ENCODE data around the gene TRIB2.

TRIB2 gene

GRCh38 chr2:12727065-12727464, 10.3 kb downstream of the TRIB2 start:
- ChIA-PET CTCF (interaction anchor here (1.8 kb wide), 1 partner anchor 8 kb away, joined by 5 read pairs; no protein-coding TSS in a partner anchor), POLR2A (no interaction called here)
- DNase-seq (ENCODE audit: extremely low spot score) = no peak
- no peak for TF ChIP-seq CTCF (IDR thresholded peaks at IDR 0.05; ENCODE audit: control extremely low read depth, extremely low read depth, low read depth, missing control alignments)

- ChIA-PET CTCF (interaction anchor here (0.7 to 1.5 kb wide), 2 partner anchors 10 to 11 kb away, joined by 3 to 4 read pairs; no protein-coding TSS in a partner anchor), POLR2A (no interaction called here)
- no peak for DNase-seq (ENCODE audit: extremely low spot score)
- TF ChIP-seq CTCF (IDR thresholded peaks at IDR 0.05; ENCODE audit: control extremely low read depth, extremely low read depth, low read depth, missing control alignments) = no peak
Observed at GRCh38 chr2:12727641-12728040, 10.9 kb downstream of the TRIB2 start.

GRCh38 chr2:12728221-12728777, 11.6 kb downstream of the TRIB2 start:
- CTCF ChIA-PET = interaction anchor here (0.7 to 1.5 kb wide), 3 partner anchors 9 to 12 kb away, joined by 3 to 4 read pairs (median 4); no protein-coding TSS in a partner anchor
- POLR2A ChIA-PET = no interaction called here
- DNase-seq (ENCODE audit: extremely low spot score) = no peak
- TF ChIP-seq CTCF (IDR thresholded peaks at IDR 0.05; ENCODE audit: control extremely low read depth, extremely low read depth, low read depth, missing control alignments) = no peak

- POLR2A ChIA-PET = no interaction called here
- CTCF ChIA-PET = interaction anchor here (1.4 kb wide), 1 partner anchor 14 kb away, joined by 5 read pairs; the partner anchor contains the start of gene TRIB2
Observed at GRCh38 chr2:12730265-12730664, 13.5 kb downstream of the TRIB2 start.

GRCh38 chr2:12731701-12732280, 15.1 kb downstream of the TRIB2 start:
- ChIA-PET POLR2A (no interaction called here), CTCF (no interaction called here)
- no peak for TF ChIP-seq CTCF (IDR thresholded peaks at IDR 0.05; ENCODE audit: control extremely low read depth, extremely low read depth, low read depth, missing control alignments)
- no peak for DNase-seq (ENCODE audit: extremely low spot score)

More at GRCh38 chr2:12730265-12730664, 13.5 kb downstream of the TRIB2 start:
- DNase-seq (ENCODE audit: extremely low spot score) = no peak
- TF ChIP-seq CTCF (IDR thresholded peaks at IDR 0.05; ENCODE audit: control extremely low read depth, extremely low read depth, low read depth, missing control alignments) = no peak

- ChIA-PET POLR2A (no interaction called here), CTCF (interaction anchor here (1.3 to 1.5 kb wide), 3 partner anchors 13 to 27 kb away, joined by 3 to 4 read pairs (median 4); no protein-coding TSS in a partner anchor)
- no peak for TF ChIP-seq CTCF (IDR thresholded peaks at IDR 0.05; ENCODE audit: control extremely low read depth, extremely low read depth, low read depth, missing control alignments)
- no peak for DNase-seq (ENCODE audit: extremely low spot score)
Observed at GRCh38 chr2:12732651-12733050, 15.9 kb downstream of the TRIB2 start.
